GM18517 (cell line): Measurements from ENCODE around the gene RBM47.

Experiments used
- ATAC-seq: cut with Tn5 transposase; IDR thresholded peaks from one replicate; pipeline ENCODE4 v1.9.1; 2021; ENCODE audit warnings: mild to moderate bottlenecking, moderate library complexity; ENCODE audit not compliant: unreplicated experiment

Gene RBM47

GRCh38 chr4:40626183-40626990 is 3.3 kb downstream of the RBM47 start:
- ATAC-seq, result no peak

- ATAC-seq, result no peak
Measured at GRCh38 chr4:40623707-40624106, 6.0 kb downstream of the RBM47 start.

GRCh38 chr4:40622913-40623312 is 6.8 kb downstream of the RBM47 start:
- ATAC-seq, result no peak

GRCh38 chr4:40621592-40622512 is 7.8 kb downstream of the RBM47 start:
- peak; percentile 54 for ATAC-seq

- ATAC-seq, result no peak
Measured at GRCh38 chr4:40621229-40621591, 8.5 kb downstream of the RBM47 start.

GRCh38 chr4:40619600-40619999 is 10.1 kb downstream of the RBM47 start:
- no peak for ATAC-seq

GRCh38 chr4:40617872-40618271 is 11.8 kb downstream of the RBM47 start:
- no peak for ATAC-seq

GRCh38 chr4:40614031-40614430 is 15.6 kb downstream of the RBM47 start:
- ATAC-seq, result no peak

- no peak for ATAC-seq
Measured at GRCh38 chr4:40613456-40613855, 16.2 kb downstream of the RBM47 start.

GRCh38 chr4:40612831-40613230 is 16.8 kb downstream of the RBM47 start:
- ATAC-seq, result no peak

- ATAC-seq, result no peak
Measured at GRCh38 chr4:40612283-40612682, 17.4 kb downstream of the RBM47 start.

- ATAC-seq, result no peak
Measured at GRCh38 chr4:40608628-40609027, 21.0 kb downstream of the RBM47 start.

- no peak for ATAC-seq
Measured at GRCh38 chr4:40607221-40607620, 22.4 kb downstream of the RBM47 start.

- no peak for ATAC-seq
Measured at GRCh38 chr4:40606239-40606767, 23.4 kb downstream of the RBM47 start.

GRCh38 chr4:40603281-40603680 is 26.4 kb downstream of the RBM47 start:
- ATAC-seq, result no peak

- no peak for ATAC-seq
Measured at GRCh38 chr4:40601641-40602040, 28.0 kb downstream of the RBM47 start.

GRCh38 chr4:40600850-40601249 is 28.8 kb downstream of the RBM47 start:
- no peak for ATAC-seq

GRCh38 chr4:40599431-40599830 is 30.2 kb downstream of the RBM47 start:
- ATAC-seq, result no peak

- ATAC-seq, result no peak
Measured at GRCh38 chr4:40596522-40596921, 33.1 kb downstream of the RBM47 start.

- no peak for ATAC-seq
Measured at GRCh38 chr4:40595981-40596380, 33.7 kb downstream of the RBM47 start.

- no peak for ATAC-seq
Measured at GRCh38 chr4:40594261-40595178, 35.1 kb downstream of the RBM47 start.
